ENCODE data around the gene TXNRD2.

TXNRD2 gene

GRCh38 chr22:19979712-19980493 lies 38.3 kb upstream of the TXNRD2 start:
- no peak for DNase-seq (ENCODE audit: low spot score)

GRCh38 chr22:19978748-19979147 lies 37.1 kb upstream of the TXNRD2 start:
- no peak for DNase-seq (ENCODE audit: low spot score)

DNA sequence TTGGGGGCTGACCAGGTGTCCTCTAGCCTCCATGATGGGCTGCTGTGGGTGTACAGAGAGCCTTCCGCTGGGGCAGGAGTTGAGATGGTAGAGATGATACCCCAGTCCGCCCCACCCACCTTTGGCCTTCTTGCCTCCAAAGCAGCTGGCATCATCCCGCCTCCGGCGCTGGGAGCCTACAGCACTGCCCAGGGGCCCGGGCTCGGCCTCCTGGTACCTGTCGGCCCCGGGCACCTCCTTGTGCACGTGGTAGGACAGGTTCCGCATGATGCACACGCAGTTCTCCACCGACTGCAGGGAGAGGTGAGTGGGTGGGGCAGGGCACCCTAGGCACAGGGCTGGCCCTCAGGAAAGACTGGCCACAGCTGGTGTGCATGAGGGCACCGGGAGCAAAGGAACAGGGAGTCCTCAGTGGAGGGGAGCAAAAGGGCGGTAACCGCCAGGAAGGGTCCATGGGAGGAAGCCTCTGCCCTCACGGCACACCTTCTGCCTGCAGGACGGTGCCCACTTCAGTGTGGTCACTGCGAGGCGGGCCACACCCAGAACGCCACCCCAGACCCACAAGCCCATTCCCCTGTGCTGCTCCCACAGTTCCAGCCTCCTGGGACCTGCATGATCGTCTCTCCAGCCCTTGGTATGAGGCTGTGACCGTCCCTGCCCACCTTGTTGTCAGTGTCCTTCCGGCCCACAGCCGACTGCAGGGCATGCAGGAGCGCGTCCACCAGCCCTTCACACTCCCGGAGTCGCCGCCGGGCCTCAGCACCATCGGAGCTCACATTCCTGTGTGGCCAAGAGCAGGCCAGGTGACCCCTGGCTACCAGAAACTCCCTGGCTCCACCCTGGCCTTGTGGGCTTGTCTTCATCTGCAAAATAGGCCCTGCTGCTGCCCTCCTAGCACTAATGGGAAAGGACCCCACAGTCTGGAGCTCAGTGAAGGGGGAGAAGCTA lies 36.0 kb upstream of the TXNRD2 start:
- no peak for DNase-seq (ENCODE audit: low spot score)

- DNase-seq (ENCODE audit: low spot score) = no peak
These were observed 35.1 kb upstream of the TXNRD2 start for GRCh38 chr22:19976671-19977070.

DNA sequence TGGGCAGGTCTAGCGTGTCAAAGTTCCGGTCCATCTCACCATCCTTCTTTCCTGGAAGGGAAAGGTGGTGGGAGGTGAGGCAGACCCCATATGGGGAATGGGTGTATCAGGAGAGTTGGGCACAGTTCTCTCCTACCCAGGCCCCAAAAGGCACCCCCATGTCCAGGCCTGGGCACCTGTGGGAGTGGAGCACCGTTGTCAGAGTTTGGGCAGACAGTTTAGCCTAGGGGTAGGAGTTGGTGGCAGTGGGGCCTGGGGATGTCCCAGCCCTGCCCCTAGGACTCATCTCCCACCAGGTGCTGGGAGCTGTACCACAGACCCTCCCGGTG lies 34.1 kb upstream of the TXNRD2 start:
- no peak for DNase-seq (ENCODE audit: low spot score)

DNA sequence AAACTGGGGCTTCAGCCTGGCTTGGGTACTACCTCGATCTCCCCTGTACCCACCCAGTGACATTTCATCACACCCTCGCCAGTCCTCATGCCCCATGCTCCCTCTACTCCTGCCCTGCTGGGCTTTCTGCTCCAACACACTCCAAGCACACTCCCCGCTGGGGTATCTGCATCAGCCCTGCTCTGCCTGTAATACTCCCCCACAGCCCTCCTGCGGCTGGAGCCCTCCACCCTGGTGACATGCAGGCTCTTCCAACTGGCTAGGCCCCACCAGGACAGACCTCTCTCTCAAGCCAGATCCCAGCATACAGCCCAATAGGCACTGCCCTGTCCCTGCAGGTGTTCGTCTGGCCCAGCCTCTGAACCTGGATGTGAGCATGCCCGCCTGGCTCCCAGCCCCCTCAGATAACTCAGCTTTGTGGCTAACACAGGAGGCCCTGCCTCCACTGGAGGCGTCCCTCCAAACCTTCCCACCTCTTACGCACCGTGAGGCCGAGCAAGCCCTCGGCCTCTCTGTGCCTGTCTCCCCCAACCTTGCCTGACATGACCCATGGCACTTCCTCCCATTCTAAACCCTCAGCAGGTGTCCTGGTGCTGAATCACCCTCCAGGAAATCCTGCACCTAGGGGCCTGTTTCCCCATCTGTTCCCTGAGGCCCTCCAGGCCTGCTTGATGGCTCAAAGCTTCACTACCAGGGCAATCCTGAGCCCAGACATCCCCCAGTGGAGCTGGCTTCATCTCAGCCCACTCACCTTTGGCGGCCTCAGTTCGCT lies 33.5 kb upstream of the TXNRD2 start:
- DNase-seq (ENCODE audit: low spot score) = peak; percentile 57

- peak; percentile 88 for DNase-seq (ENCODE audit: low spot score)
These were observed 32.7 kb upstream of the TXNRD2 start for GRCh38 chr22:19974268-19974861.

DNA sequence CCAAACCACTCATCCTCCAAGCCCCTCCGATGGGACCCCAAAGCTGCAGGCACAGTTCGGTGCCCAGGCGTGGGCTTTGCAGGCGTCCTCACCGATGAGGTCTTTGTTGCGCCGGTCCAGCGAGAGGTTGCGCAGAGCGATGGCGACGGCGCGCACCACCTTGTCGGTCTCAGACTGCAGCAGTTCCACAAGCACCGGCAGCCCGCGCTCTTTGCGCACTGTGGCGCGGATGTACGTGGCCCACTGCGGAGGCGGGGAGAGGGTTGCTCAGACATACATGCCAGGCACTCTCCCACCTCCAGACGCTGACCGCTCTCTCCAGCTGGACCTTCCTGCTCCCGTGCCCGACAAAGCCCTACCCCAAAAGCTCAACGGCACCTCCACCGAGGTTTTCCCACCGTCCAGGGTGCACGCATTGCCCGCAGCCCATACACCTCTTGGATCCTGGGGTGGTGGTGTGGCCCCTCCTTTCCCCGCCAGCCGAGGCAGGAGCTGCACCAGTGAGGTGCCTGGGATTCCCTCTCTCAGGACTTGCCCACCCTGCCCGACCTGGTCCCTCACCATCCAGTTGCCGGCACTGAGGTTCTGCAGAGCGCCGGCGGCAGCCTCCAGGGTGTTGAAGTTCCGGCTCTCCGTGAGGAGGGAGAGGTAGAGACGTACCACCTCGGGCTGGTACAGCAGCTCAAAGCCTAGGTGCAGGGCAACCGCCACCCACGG lies 32.1 kb upstream of the TXNRD2 start:
- no peak for DNase-seq (ENCODE audit: low spot score)

- no peak for DNase-seq (ENCODE audit: low spot score)
These were observed 31.3 kb upstream of the TXNRD2 start for GRCh38 chr22:19972652-19973550.

GRCh38 chr22:19972251-19972650 lies 30.6 kb upstream of the TXNRD2 start:
- no peak for DNase-seq (ENCODE audit: low spot score)

DNA sequence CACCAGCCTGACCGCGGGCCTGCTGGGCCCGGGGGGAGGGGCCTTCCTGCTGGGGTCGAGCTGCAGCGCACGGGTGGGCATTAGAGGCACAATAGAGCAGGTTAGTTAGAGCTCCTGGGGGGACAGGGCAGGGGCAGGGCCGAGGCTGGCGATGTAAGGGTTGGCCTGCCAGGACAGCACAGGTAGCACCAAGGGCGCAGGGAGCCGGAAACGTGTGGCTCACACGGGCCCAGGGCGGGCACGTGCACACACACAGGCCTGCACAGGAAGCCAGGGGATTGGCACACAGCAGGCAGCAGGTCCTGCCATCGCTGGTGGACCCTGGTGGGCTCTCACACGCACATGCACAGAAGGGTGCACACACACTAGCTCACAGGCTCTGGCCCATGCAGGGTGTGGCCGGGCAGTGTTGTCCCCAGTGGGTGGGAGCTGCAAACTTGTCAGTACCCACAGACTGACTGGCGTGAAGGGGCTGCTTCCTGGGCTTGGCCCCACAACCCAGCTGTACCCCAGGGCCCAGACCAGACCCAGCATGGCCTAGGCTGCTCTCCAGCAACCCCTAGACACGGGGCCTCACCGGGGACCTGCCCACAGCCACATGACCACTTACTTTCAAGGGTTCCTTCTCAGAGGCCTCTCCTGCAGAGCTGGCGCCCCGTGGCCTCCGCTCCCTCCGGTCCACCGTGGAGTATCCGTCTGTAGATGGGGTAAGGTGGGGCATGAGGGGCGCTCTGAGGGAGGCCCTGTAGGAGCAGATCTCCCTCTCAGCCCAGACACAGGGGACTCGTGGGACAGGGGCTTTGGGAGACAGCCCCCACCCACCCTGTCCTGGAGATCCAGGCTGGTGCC lies 29.9 kb upstream of the TXNRD2 start:
- no peak for DNase-seq (ENCODE audit: low spot score)

DNA sequence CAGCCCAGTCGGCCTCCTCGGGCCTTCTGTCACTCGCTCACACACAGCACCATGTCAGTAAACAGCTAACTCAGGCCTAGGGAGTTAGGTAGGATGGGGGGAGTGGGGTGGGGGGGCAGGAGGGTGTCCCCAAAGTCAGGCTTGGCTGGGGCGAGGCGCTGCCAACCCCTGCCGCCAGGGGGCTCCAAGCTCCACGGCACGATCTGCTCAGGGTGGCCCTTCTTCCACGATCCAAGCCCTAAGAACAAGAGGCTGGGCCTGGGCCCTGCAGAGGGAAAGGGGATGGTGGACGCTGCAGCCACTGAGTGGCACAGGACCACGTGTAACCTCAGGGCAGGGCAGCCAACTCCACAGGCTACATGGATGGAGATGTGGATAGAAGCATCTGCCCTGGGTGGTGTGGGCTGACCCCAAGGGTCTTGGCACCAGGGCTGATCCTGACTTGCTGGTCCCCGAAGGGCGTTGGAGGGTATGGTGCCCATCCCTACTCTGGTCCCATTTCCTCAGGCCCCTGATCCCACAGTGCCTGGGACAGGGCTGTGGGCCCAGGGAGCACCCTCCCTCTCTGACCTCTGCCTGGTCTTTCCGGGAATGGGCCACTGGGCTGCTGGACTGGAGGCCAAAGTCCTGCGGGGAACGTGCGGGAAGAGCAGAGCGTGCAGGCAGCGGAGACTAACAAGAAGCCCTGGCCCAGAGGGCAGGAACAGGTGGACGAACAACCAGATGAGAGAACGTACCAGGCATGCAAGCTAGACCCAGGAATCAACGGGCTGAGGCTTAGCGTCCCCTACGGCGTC lies 29.1 kb upstream of the TXNRD2 start:
- peak; percentile 73 for DNase-seq (ENCODE audit: low spot score)

GRCh38 chr22:19970031-19970478 lies 28.4 kb upstream of the TXNRD2 start:
- DNase-seq (ENCODE audit: low spot score) = no peak

GRCh38 chr22:19969141-19969928 lies 27.7 kb upstream of the TXNRD2 start:
- no peak for DNase-seq (ENCODE audit: low spot score)

DNA sequence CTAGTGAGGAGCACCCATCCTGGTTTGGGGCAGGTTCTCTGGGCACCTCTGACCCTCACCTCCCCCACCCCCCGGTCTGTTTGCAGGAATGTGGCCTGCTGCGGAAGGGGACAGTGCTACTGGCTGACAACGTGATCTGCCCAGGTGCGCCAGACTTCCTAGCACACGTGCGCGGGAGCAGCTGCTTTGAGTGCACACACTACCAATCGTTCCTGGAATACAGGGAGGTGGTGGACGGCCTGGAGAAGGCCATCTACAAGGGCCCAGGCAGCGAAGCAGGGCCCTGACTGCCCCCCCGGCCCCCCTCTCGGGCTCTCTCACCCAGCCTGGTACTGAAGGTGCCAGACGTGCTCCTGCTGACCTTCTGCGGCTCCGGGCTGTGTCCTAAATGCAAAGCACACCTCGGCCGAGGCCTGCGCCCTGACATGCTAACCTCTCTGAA lies 26.9 kb upstream of the TXNRD2 start:
- DNase-seq (ENCODE audit: low spot score) = no peak

- no peak for DNase-seq (ENCODE audit: low spot score)
These were observed 26.3 kb upstream of the TXNRD2 start for GRCh38 chr22:19967850-19968449.
